A549 (cell line): ENCODE data around the gene IL17REL. TPM values are rescaled to one million over a fixed set of nuclear protein-coding genes. Genes with fewer than 3 reads are reported as not detected.
A peak's percentile ranks its signal among the peaks of the same experiment; 100 is the strongest.

Experiments
- ATAC-seq, 2 experiments: fragments of 200-7000 bp in 1 of 2; fragments of >200 bp in 1 of 2; cut with Nextera tagmentation in 1 of 2; cut with Tn5 transposase in 1 of 2; 3 replicates each; pipeline versions ENCODE4 v1.8.0 to v1.9.1; 2018 to 2020; ENCODE audit warnings: mild to moderate bottlenecking in 1 of 2, moderate library complexity in 1 of 2
- CTCF ChIA-PET: fragments of 300-600 bp; sonication (Branson Sonifier 250); formaldehyde crosslinking; extraction: SDS; loops from one replicate; lab custom pipeline; 2021; ENCODE audit warnings: antibody characterized with exemption, inconsistent platforms; lab: Yijun Ruan, JAX
- POLR2A ChIA-PET: fragments of 350-600 bp; formaldehyde crosslinking; extraction: SDS; loops from one replicate; lab custom pipeline; 2021; ENCODE audit warnings: antibody characterized with exemption, inconsistent platforms; lab: Yijun Ruan, JAX
- DNase-seq, 2 experiments: peaks; one replicate each; pipeline versions ENCODE4 v3.0.0 to v3.0.0-alpha.2; 2011 to 2016; ENCODE audit warnings: low read depth in 1 of 2, low spot score in 1 of 2
- FAIRE-seq: peaks from 2 replicates; lab custom pipeline; 2011; peaks lifted over from hg19 to GRCh38; lab: Jason Lieb, UNC
- H3K27ac ChIP-seq, 2 experiments: fragments of >200 bp; sonication (Bioruptor Twin); formaldehyde crosslinking; 3 replicates each; pipeline ENCODE4 v1.5.1; 2016 to 2017
- H3K4me1 ChIP-seq: fragments of >200 bp; sonication (Bioruptor Twin); formaldehyde crosslinking; 3 replicates; pipeline ENCODE4 v1.6.1; 2016
- H3K4me2 ChIP-seq: fragments of >200 bp; sonication (Bioruptor Twin); formaldehyde crosslinking; 3 replicates; pipeline ENCODE4 v1.6.1; 2016
- H3K4me3 ChIP-seq: fragments of >200 bp; sonication (Bioruptor Twin); formaldehyde crosslinking; 3 replicates; pipeline ENCODE4 v1.5.1; 2016
- H3K9me3 ChIP-seq: fragments of >200 bp; sonication (Bioruptor Twin); formaldehyde crosslinking; 3 replicates; pipeline ENCODE4 v1.6.1; 2016
- GATA3 ChIP-seq: IDR thresholded peaks from 2 replicates; pipeline ENCODE4 v1.6.1; 2012; ENCODE audit warnings: borderline replicate concordance
- HMGXB4 ChIP-seq: fragments of 250-450 bp; sonication (Bioruptor Pico); IDR thresholded peaks from 2 replicates; pipeline ENCODE4 v1.5.0; 2021; ENCODE audit warnings: mild to moderate bottlenecking, moderate library complexity, borderline replicate concordance
- HOXA7 ChIP-seq: fragments of 250-450 bp; sonication (Bioruptor Pico); IDR thresholded peaks from 2 replicates; pipeline ENCODE4 v1.5.0; 2020; ENCODE audit warnings: mild to moderate bottlenecking, moderate library complexity
- HOXB5 ChIP-seq: fragments of 250-450 bp; sonication (Bioruptor Pico); IDR thresholded peaks from 2 replicates; pipeline ENCODE4 v1.5.0; 2020; ENCODE audit warnings: mild to moderate bottlenecking, moderate library complexity
- JUN ChIP-seq, 2 experiments: fragments of >200 bp; sonication (Bioruptor Twin); formaldehyde crosslinking; IDR thresholded peaks; 2 replicates in 1 of 2; 3 replicates in 1 of 2; pipeline ENCODE4 v1.6.1; 2016 to 2017
- JUNB ChIP-seq: fragments of >200 bp; sonication (Bioruptor Twin); formaldehyde crosslinking; IDR thresholded peaks from 2 replicates; pipeline ENCODE4 v1.6.1; 2016
- KDM1A ChIP-seq: fragments of 200-600 bp; sonication (generic); IDR thresholded peaks from 2 replicates; pipeline ENCODE4 v1.6.1; 2016; ENCODE audit warnings: low read depth, mild to moderate bottlenecking
- KDM5A ChIP-seq: fragments of 200-600 bp; sonication (generic); IDR thresholded peaks from 2 replicates; pipeline ENCODE4 v1.6.1; 2016; ENCODE audit warnings: antibody characterized with exemption, mild to moderate bottlenecking
- MAFK ChIP-seq: fragments of 450-650 bp; IDR thresholded peaks from 2 replicates; pipeline ENCODE4 v1.6.1; 2014; ENCODE audit not compliant: partially characterized antibody
- MAZ ChIP-seq: fragments of 150-350 bp; IDR thresholded peaks from 2 replicates; pipeline ENCODE4 v1.6.1; 2014; ENCODE audit warnings: antibody characterized with exemption, low read depth, low read length, borderline replicate concordance
- NR3C1 ChIP-seq: fragments of >200 bp; sonication (Bioruptor Twin); formaldehyde crosslinking; IDR thresholded peaks from 3 replicates; pipeline ENCODE4 v1.6.1; 2017
- PBX3 ChIP-seq: IDR thresholded peaks from 2 replicates; pipeline ENCODE4 v1.6.1; 2012
- PHF8 ChIP-seq: fragments of 200-600 bp; sonication (generic); IDR thresholded peaks from 2 replicates; pipeline ENCODE4 v1.6.1; 2016; ENCODE audit warnings: low read depth, mild to moderate bottlenecking, antibody characterized with exemption, moderate library complexity, borderline replicate concordance
- POLR2AphosphoS2 ChIP-seq: conservative IDR thresholded peaks from 2 replicates; pipeline ENCODE4 v1.6.1; 2012; ENCODE audit warnings: low read length, improper control_type of control experiment, inconsistent platforms
- REST ChIP-seq: fragments of 200-600 bp; sonication (generic); IDR thresholded peaks from 2 replicates; pipeline ENCODE4 v1.6.1; 2016; ENCODE audit warnings: antibody characterized with exemption, mild to moderate bottlenecking, moderate library complexity
- ZC3H11A ChIP-seq: fragments of 450-650 bp; IDR thresholded peaks from 2 replicates; pipeline ENCODE4 v1.6.1; 2014; ENCODE audit warnings: antibody characterized with exemption, mild to moderate bottlenecking
- ZNF302 ChIP-seq: fragments of 250-450 bp; sonication (Bioruptor Pico); IDR thresholded peaks from 2 replicates; pipeline ENCODE4 v1.9.0; 2021; ENCODE audit warnings: inconsistent platforms, mild to moderate bottlenecking, moderate library complexity
- WGBS: methylation state at CpG from one replicate; pipeline ENCODE4 v1.1.6; 2017; ENCODE audit errors: missing lambda C conversion rate; 5-methylcytosine and 5-hydroxymethylcytosine counted together
- polyA plus RNA-seq, 4 experiments: library from polyadenylated mRNA; depleted of rRNA in 3 of 4; stranded (reverse); fragments of >200 nt; fragmentation: RNase III in 1 of 4; extraction: RNeasy Plus Mini Kit Qiagen cat#74134 plus additional on column Dnase treatment in 1 of 4; gene quantifications; 2 replicates in 3 of 4; 3 replicates in 1 of 4; pipeline ENCODE4 v1.2.3, GENCODE V29; 2011 to 2017

The IL17REL gene
- polyA plus RNA-seq, 2 of the 4 experiments (the other 2 are of a cell fraction) = 0.06 TPM; not detected in 1

GRCh38 chr22:49968313-49968830 is 44.2 kb downstream of the IL17REL start:
- TF ChIP-seq POLR2AphosphoS2 (no peak), MAFK (no peak), HOXA7 (CRISPR knock-in tag) (no peak), KDM5A (no peak), JUN (IDR thresholded peaks at IDR 0.05) (no peak), PHF8 (no peak), KDM1A (no peak), ZC3H11A (no peak), JUNB (no peak), PBX3 (no peak), HMGXB4 (CRISPR knock-in tag) (no peak), GATA3 (no peak), HOXB5 (CRISPR knock-in tag) (no peak), MAZ (no peak), NR3C1 (no peak), REST (no peak)
- H3K27ac ChIP-seq = peak overlapping the region; percentile 92 to 96; a peak in 4 of 6 replicates
- no peak overlapping the region for H3K4me2 ChIP-seq
- H3K9me3 ChIP-seq = no peaks in the 10 kb centered on the region
- H3K4me3 ChIP-seq = no peak overlapping the region
- no peak for ATAC-seq
- ChIA-PET POLR2A (interaction anchor here (1.2 kb wide), 1 partner anchor 32 kb away, joined by 4 read pairs; no protein-coding TSS in a partner anchor), CTCF (interaction anchor here (1.7 kb wide), 1 partner anchor 62 kb away, joined by 9 read pairs; no protein-coding TSS in a partner anchor)
- no peak for DNase-seq
- FAIRE-seq = no peak
- peaks cover 46% of the 10 kb centered on the region for H3K4me1 ChIP-seq
- 88% methylated on average over 4 of the region's 11 CpGs for WGBS

- no peak for FAIRE-seq
- no peak overlapping the region for H3K4me2 ChIP-seq
- ChIA-PET POLR2A (no interaction called here), CTCF (interaction anchor here (1.7 kb wide), 1 partner anchor 63 kb away, joined by 9 read pairs; no protein-coding TSS in a partner anchor)
- ATAC-seq = no peak
- H3K27ac ChIP-seq = peak overlapping the region in 1 of 2 experiments; percentile 96; a peak in 3 of 6 replicates
- no peak for TF ChIP-seq REST
- TF ChIP-seq JUN (IDR thresholded peaks at IDR 0.05) = no peak
- no peak for TF ChIP-seq ZNF302 (CRISPR knock-in tag)
- no peaks in the 10 kb centered on the region for H3K9me3 ChIP-seq
- peaks cover 52% of the 10 kb centered on the region for H3K4me1 ChIP-seq
- no peak for DNase-seq
- 91% methylated on average over 4 of the region's 18 CpGs for WGBS
- no peak overlapping the region for H3K4me3 ChIP-seq
Measured at GRCh38 chr22:49967706-49968208, 44.8 kb downstream of the IL17REL start.
